ENCODE measurements around the gene TRMT1.

- TF ChIP-seq CTCF (IDR thresholded peaks at IDR 0.05; ENCODE audit: insufficient read depth, low read length) (no peak), POLR2AphosphoS5 (IDR thresholded peaks at IDR 0.05; ENCODE audit: low read depth) (no peak), GABPA (IDR thresholded peaks at IDR 0.05; ENCODE audit: low read depth) (no peak), REST (IDR thresholded peaks at IDR 0.05; ENCODE audit: insufficient replicate concordance, low read depth) (no peak)
Observed at GRCh38 chr19:13090511-13091231, 25.9 kb downstream of the TRMT1 start.

Measured in HL-60 (cell line).